A549 (cell line): ENCODE measurements around the gene RAB19. TPM values are rescaled to one million over a fixed set of nuclear protein-coding genes. Genes with fewer than 3 reads are reported as not detected.
"Not testable (repeated sequence)": the region's sequence is repeated elsewhere in the genome, so short reads cannot be mapped to it uniquely, and the experiment has no call there.

Experiments used
- ATAC-seq, 2 experiments: fragments of 200-7000 bp in 1 of 2; fragments of >200 bp in 1 of 2; cut with Nextera tagmentation in 1 of 2; cut with Tn5 transposase in 1 of 2; 3 replicates each; pipeline versions ENCODE4 v1.8.0 to v1.9.1; 2018 to 2020; ENCODE audit warnings: mild to moderate bottlenecking in 1 of 2, moderate library complexity in 1 of 2
- CTCF ChIA-PET: fragments of 300-600 bp; sonication (Branson Sonifier 250); formaldehyde crosslinking; extraction: SDS; loops from one replicate; lab custom pipeline; 2021; ENCODE audit warnings: antibody characterized with exemption, inconsistent platforms; lab: Yijun Ruan, JAX
- POLR2A ChIA-PET: fragments of 350-600 bp; formaldehyde crosslinking; extraction: SDS; loops from one replicate; lab custom pipeline; 2021; ENCODE audit warnings: antibody characterized with exemption, inconsistent platforms; lab: Yijun Ruan, JAX
- DNase-seq, 2 experiments: peaks; one replicate each; pipeline versions ENCODE4 v3.0.0 to v3.0.0-alpha.2; 2011 to 2016; ENCODE audit warnings: low read depth in 1 of 2, low spot score in 1 of 2
- FAIRE-seq: peaks from 2 replicates; lab custom pipeline; 2011; peaks lifted over from hg19 to GRCh38; lab: Jason Lieb, UNC
- H3K27ac ChIP-seq, 2 experiments: fragments of >200 bp; sonication (Bioruptor Twin); formaldehyde crosslinking; 3 replicates each; pipeline ENCODE4 v1.5.1; 2016 to 2017
- H3K4me1 ChIP-seq: fragments of >200 bp; sonication (Bioruptor Twin); formaldehyde crosslinking; 3 replicates; pipeline ENCODE4 v1.6.1; 2016
- H3K4me2 ChIP-seq: fragments of >200 bp; sonication (Bioruptor Twin); formaldehyde crosslinking; 3 replicates; pipeline ENCODE4 v1.6.1; 2016
- H3K4me3 ChIP-seq: fragments of >200 bp; sonication (Bioruptor Twin); formaldehyde crosslinking; 3 replicates; pipeline ENCODE4 v1.5.1; 2016
- H3K9me3 ChIP-seq: fragments of >200 bp; sonication (Bioruptor Twin); formaldehyde crosslinking; 3 replicates; pipeline ENCODE4 v1.6.1; 2016
- CEBPB ChIP-seq, 2 experiments: fragments of >200 bp in 1 of 2; sonication (Bioruptor Twin) in 1 of 2; formaldehyde crosslinking in 1 of 2; IDR thresholded peaks; 2 replicates each; pipeline ENCODE4 v1.6.1; 2012 to 2016
- EHMT2 ChIP-seq: fragments of 200-600 bp; sonication (generic); IDR thresholded peaks from 2 replicates; pipeline ENCODE4 v1.6.1; 2016; ENCODE audit warnings: antibody characterized with exemption, low read depth, mild to moderate bottlenecking, moderate library complexity
- ESRRA ChIP-seq: fragments of 150-350 bp; IDR thresholded peaks from 2 replicates; pipeline ENCODE4 v1.6.1; 2014; ENCODE audit warnings: mild to moderate bottlenecking, low read length, borderline replicate concordance
- FOSB ChIP-seq: fragments of 250-450 bp; sonication (Bioruptor Pico); IDR thresholded peaks from 2 replicates; pipeline ENCODE4 v1.5.0; 2020; ENCODE audit warnings: mild to moderate bottlenecking, moderate library complexity
- GATA3 ChIP-seq: IDR thresholded peaks from 2 replicates; pipeline ENCODE4 v1.6.1; 2012; ENCODE audit warnings: borderline replicate concordance
- KDM5A ChIP-seq: fragments of 200-600 bp; sonication (generic); IDR thresholded peaks from 2 replicates; pipeline ENCODE4 v1.6.1; 2016; ENCODE audit warnings: antibody characterized with exemption, mild to moderate bottlenecking
- MAZ ChIP-seq: fragments of 150-350 bp; IDR thresholded peaks from 2 replicates; pipeline ENCODE4 v1.6.1; 2014; ENCODE audit warnings: antibody characterized with exemption, low read depth, low read length, borderline replicate concordance
- PBX3 ChIP-seq: IDR thresholded peaks from 2 replicates; pipeline ENCODE4 v1.6.1; 2012
- PHF8 ChIP-seq: fragments of 200-600 bp; sonication (generic); IDR thresholded peaks from 2 replicates; pipeline ENCODE4 v1.6.1; 2016; ENCODE audit warnings: low read depth, mild to moderate bottlenecking, antibody characterized with exemption, moderate library complexity, borderline replicate concordance
- POLR2A ChIP-seq: IDR thresholded peaks from 2 replicates; pipeline ENCODE4 v1.6.1; 2012; ENCODE audit warnings: mild to moderate bottlenecking, low read length
- RARB ChIP-seq: fragments of 250-450 bp; sonication (Bioruptor Pico); IDR thresholded peaks from 2 replicates; pipeline ENCODE4 v1.8.0; 2021; ENCODE audit warnings: mild to moderate bottlenecking, moderate library complexity
- RFX5 ChIP-seq: fragments of 450-650 bp; IDR thresholded peaks from 2 replicates; pipeline ENCODE4 v1.7.1; 2014; ENCODE audit warnings: antibody characterized with exemption, mild to moderate bottlenecking, moderate library complexity
- SMC3 ChIP-seq: fragments of >200 bp; sonication (Bioruptor Twin); formaldehyde crosslinking; IDR thresholded peaks from 3 replicates; pipeline ENCODE4 v1.6.1; 2018; ENCODE audit warnings: inconsistent platforms
- SREBF2 ChIP-seq: fragments of 450-650 bp; IDR thresholded peaks from 2 replicates; pipeline ENCODE4 v1.6.1; 2014; ENCODE audit warnings: mild to moderate bottlenecking, moderate library complexity
- ZC3H11A ChIP-seq: fragments of 450-650 bp; IDR thresholded peaks from 2 replicates; pipeline ENCODE4 v1.6.1; 2014; ENCODE audit warnings: antibody characterized with exemption, mild to moderate bottlenecking
- ZNF302 ChIP-seq: fragments of 250-450 bp; sonication (Bioruptor Pico); IDR thresholded peaks from 2 replicates; pipeline ENCODE4 v1.9.0; 2021; ENCODE audit warnings: inconsistent platforms, mild to moderate bottlenecking, moderate library complexity
- WGBS: methylation state at CpG from one replicate; pipeline ENCODE4 v1.1.6; 2017; ENCODE audit errors: missing lambda C conversion rate; 5-methylcytosine and 5-hydroxymethylcytosine counted together
- polyA plus RNA-seq, 4 experiments: library from polyadenylated mRNA; depleted of rRNA in 3 of 4; stranded (reverse); fragments of >200 nt; fragmentation: RNase III in 1 of 4; extraction: RNeasy Plus Mini Kit Qiagen cat#74134 plus additional on column Dnase treatment in 1 of 4; gene quantifications; 2 replicates in 3 of 4; 3 replicates in 1 of 4; pipeline ENCODE4 v1.2.3, GENCODE V29; 2011 to 2017
- TF ChIP-seq, protein P1 (sequence below): fragments of >200 bp; sonication (Bioruptor Twin); formaldehyde crosslinking; IDR thresholded peaks from 2 replicates; pipeline ENCODE4 v1.6.1; 2016
- TF ChIP-seq, protein P2 (sequence below): fragments of >200 bp; sonication (Bioruptor Twin); formaldehyde crosslinking; IDR thresholded peaks from 3 replicates; pipeline ENCODE4 v1.5.1; 2016
- TF ChIP-seq, protein P3 (sequence below): fragments of 250-450 bp; sonication (Bioruptor Pico); IDR thresholded peaks from 2 replicates; pipeline ENCODE4 v1.5.0; 2021; ENCODE audit warnings: mild to moderate bottlenecking, moderate library complexity, borderline replicate concordance
- TF ChIP-seq, protein P4 (sequence below): fragments of 450-650 bp; IDR thresholded peaks from 2 replicates; pipeline ENCODE4 v1.6.1; 2014; ENCODE audit warnings: antibody characterized with exemption

RAB19 gene
- polyA plus RNA-seq, 2 of the 4 experiments (the other 2 are of a cell fraction): not detected

- H3K4me3 ChIP-seq: no peak overlapping the region
- ChIA-PET POLR2A (no interaction called here), CTCF (interaction anchor here (0.9 to 1.4 kb wide), 4 partner anchors 13 to 76 kb away, joined by 3 to 5 read pairs (median 4); partner anchors contain the start of gene RAB19)
Observed at GRCh38 chr7:140416560-140416959, 12.7 kb downstream of the RAB19 start.

GRCh38 chr7:140417456-140418155 is 13.7 kb downstream of the RAB19 start:
- POLR2A ChIA-PET: interaction anchor here (1.0 kb wide), 1 partner anchor 20 kb away, joined by 3 read pairs; the partner anchor contains the start of gene SLC37A3
- ATAC-seq (peak; percentile 27 to 57; a peak in 5 of 6 replicates), DNase-seq (no peak), FAIRE-seq (no peak)
- Histone ChIP-seq H3K9me3 (peaks cover 4% of the 10 kb centered on the region; the same call in 1 of the 3 replicates), H3K4me2 (no peak overlapping the region), H3K27ac (no peak overlapping the region), H3K4me1 (no peaks in the 10 kb centered on the region), H3K4me3 (no peak overlapping the region)
- 68% methylated on average over 8 of the region's 8 CpGs for WGBS
- CTCF ChIA-PET: interaction anchor here (1.9 kb wide), 1 partner anchor 23 kb away, joined by 6 read pairs; no protein-coding TSS in a partner anchor
- no peak for TF ChIP-seq GATA3
- TF ChIP-seq PHF8: no peak
- no peak for TF ChIP-seq ZNF302

More at GRCh38 chr7:140416560-140416959, 12.7 kb downstream of the RAB19 start:
- Histone ChIP-seq H3K27ac (no peak overlapping the region), H3K4me1 (no peaks in the 10 kb centered on the region)
- no peak for DNase-seq
- 65% methylated on average over 8 of the region's 8 CpGs for WGBS
- no peak for TF ChIP-seq POLR2A
- TF ChIP-seq, protein P1, sequence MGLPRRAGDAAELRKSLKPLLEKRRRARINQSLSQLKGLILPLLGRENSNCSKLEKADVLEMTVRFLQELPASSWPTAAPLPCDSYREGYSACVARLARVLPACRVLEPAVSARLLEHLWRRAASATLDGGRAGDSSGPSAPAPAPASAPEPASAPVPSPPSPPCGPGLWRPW: no peak
- TF ChIP-seq KDM5A: no peak
- TF ChIP-seq RARB (CRISPR knock-in tag): no peak
- no peak for TF ChIP-seq FOSB (CRISPR knock-in tag)
- TF ChIP-seq, protein P2, sequence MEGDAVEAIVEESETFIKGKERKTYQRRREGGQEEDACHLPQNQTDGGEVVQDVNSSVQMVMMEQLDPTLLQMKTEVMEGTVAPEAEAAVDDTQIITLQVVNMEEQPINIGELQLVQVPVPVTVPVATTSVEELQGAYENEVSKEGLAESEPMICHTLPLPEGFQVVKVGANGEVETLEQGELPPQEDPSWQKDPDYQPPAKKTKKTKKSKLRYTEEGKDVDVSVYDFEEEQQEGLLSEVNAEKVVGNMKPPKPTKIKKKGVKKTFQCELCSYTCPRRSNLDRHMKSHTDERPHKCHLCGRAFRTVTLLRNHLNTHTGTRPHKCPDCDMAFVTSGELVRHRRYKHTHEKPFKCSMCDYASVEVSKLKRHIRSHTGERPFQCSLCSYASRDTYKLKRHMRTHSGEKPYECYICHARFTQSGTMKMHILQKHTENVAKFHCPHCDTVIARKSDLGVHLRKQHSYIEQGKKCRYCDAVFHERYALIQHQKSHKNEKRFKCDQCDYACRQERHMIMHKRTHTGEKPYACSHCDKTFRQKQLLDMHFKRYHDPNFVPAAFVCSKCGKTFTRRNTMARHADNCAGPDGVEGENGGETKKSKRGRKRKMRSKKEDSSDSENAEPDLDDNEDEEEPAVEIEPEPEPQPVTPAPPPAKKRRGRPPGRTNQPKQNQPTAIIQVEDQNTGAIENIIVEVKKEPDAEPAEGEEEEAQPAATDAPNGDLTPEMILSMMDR: no peak
- TF ChIP-seq SMC3: no peak
- TF ChIP-seq CEBPB (IDR thresholded peaks at IDR 0.05): no peak
- no peak for TF ChIP-seq SREBF2
- TF ChIP-seq, all 56 proteins: peak for 0
- FAIRE-seq (no peak), ATAC-seq (0 out of 6 replicates have a peak, but pooled peaks of 1 of the 2 experiments have one; percentile 42)
- Histone ChIP-seq H3K4me2 (no peak overlapping the region), H3K9me3 (peaks cover 4% of the 10 kb centered on the region; the same call in 1 of the 3 replicates)

GRCh38 chr7:140418156-140418472 is 14.3 kb downstream of the RAB19 start:
- ChIA-PET CTCF (interaction anchor here (1.9 kb wide), 1 partner anchor 22 kb away, joined by 6 read pairs; no protein-coding TSS in a partner anchor), POLR2A (interaction anchor here (1.0 kb wide), 1 partner anchor 20 kb away, joined by 3 read pairs; the partner anchor contains the start of gene SLC37A3)
- FAIRE-seq, H3K4me3 ChIP-seq, H3K9me3 ChIP-seq, DNase-seq, H3K4me2 ChIP-seq, H3K27ac ChIP-seq, ATAC-seq, H3K4me1 ChIP-seq: not testable (repeated sequence)
- WGBS: 75% methylated on average over 5 of the region's 5 CpGs

- H3K9me3 ChIP-seq: no peaks in the 10 kb centered on the region
- FAIRE-seq (no peak), DNase-seq (no peak), ATAC-seq (no peak)
- H3K4me3 ChIP-seq: no peak overlapping the region
- no peaks in the 10 kb centered on the region for H3K4me1 ChIP-seq
- POLR2A ChIA-PET: no interaction called here
- H3K4me2 ChIP-seq: no peak overlapping the region
- 71% methylated on average over 4 of the region's 4 CpGs for WGBS
- no peak overlapping the region for H3K27ac ChIP-seq
- CTCF ChIA-PET: interaction anchor here (0.6 to 1.9 kb wide), 3 partner anchors 22 to 364 kb away, joined by 3 to 6 read pairs (median 3); no protein-coding TSS in a partner anchor
- TF ChIP-seq RFX5 (no peak), ZC3H11A (no peak), ESRRA (no peak), PBX3 (no peak), EHMT2 (no peak), MAZ (no peak)
- TF ChIP-seq, protein P3, sequence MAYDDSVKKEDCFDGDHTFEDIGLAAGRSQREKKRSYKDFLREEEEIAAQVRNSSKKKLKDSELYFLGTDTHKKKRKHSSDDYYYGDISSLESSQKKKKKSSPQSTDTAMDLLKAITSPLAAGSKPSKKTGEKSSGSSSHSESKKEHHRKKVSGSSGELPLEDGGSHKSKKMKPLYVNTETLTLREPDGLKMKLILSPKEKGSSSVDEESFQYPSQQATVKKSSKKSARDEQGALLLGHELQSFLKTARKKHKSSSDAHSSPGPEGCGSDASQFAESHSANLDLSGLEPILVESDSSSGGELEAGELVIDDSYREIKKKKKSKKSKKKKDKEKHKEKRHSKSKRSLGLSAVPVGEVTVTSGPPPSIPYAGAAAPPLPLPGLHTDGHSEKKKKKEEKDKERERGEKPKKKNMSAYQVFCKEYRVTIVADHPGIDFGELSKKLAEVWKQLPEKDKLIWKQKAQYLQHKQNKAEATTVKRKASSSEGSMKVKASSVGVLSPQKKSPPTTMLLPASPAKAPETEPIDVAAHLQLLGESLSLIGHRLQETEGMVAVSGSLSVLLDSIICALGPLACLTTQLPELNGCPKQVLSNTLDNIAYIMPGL: no peak
- TF ChIP-seq, protein P4, sequence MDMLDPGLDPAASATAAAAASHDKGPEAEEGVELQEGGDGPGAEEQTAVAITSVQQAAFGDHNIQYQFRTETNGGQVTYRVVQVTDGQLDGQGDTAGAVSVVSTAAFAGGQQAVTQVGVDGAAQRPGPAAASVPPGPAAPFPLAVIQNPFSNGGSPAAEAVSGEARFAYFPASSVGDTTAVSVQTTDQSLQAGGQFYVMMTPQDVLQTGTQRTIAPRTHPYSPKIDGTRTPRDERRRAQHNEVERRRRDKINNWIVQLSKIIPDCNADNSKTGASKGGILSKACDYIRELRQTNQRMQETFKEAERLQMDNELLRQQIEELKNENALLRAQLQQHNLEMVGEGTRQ: no peak
Observed at GRCh38 chr7:140418653-140419052, 14.8 kb downstream of the RAB19 start.
